Measurements from ENCODE around the gene MEOX2. TPM values are rescaled to one million over a fixed set of nuclear protein-coding genes. Genes with fewer than 3 reads are reported as not detected.

MEOX2 gene
- total and polyA plus RNA-seq, 2 of the 8 experiments (the other 6 are each of a cell fraction or from before 2014, with no cell fraction given) = 0.05 to 0.19 TPM

- Histone ChIP-seq H3K4me2 (ENCODE audit: insufficient read depth in 1 of 2, low read depth in 2 of 2, low read length in 2 of 2) (no peak overlapping the region), H4K91ac (replicated peaks; ENCODE audit: insufficient read length, low read length) (no peak overlapping the region), H2BK5ac (ENCODE audit: low read depth, low read length) (no peak overlapping the region), H3K9ac (replicated peaks in 1 of 4; ENCODE audit: extremely low read depth in 1 of 4, low read depth in 3 of 4, low read length in 3 of 4) (no peak overlapping the region), H3K14ac (ENCODE audit: insufficient read length) (no peak overlapping the region), H4K8ac (ENCODE audit: extremely low read depth, insufficient read depth, low read length) (no peak overlapping the region), H3K4me3 (ENCODE audit: extremely low read depth in 1 of 4, insufficient read depth in 2 of 4, low read depth in 3 of 4, low read length in 4 of 4) (no peak overlapping the region), H2AFZ (ENCODE audit: low read length) (no peak overlapping the region), H3K23ac (ENCODE audit: insufficient read length) (no peak overlapping the region), H3K36me3 (ENCODE audit: control insufficient read depth in 2 of 4, insufficient read depth in 4 of 4, low read length in 3 of 4) (no peaks in the 10 kb centered on the region), H4K20me1 (replicated peaks in 1 of 2; ENCODE audit: control insufficient read depth in 1 of 2, insufficient read depth in 2 of 2, low read length in 2 of 2) (no peaks in the 10 kb centered on the region), H3K18ac (ENCODE audit: extremely low read depth, low read length) (no peak overlapping the region), H2BK20ac (ENCODE audit: low read length) (no peak overlapping the region), H3K4ac (replicated peaks; ENCODE audit: insufficient read length, low read depth, low read length) (no peak overlapping the region), H3K9me3 (ENCODE audit: insufficient read depth in 2 of 2, low read depth in 1 of 2, low read length in 1 of 2) (no peaks in the 10 kb centered on the region), H2BK12ac (ENCODE audit: low read depth, low read length) (no peak overlapping the region), H2BK15ac (ENCODE audit: low read length) (no peak overlapping the region), H3K79me1 (ENCODE audit: low read depth, low read length) (no peaks in the 10 kb centered on the region), H3K4me1 (replicated peaks in 1 of 4; ENCODE audit: control insufficient read depth in 3 of 4, insufficient read depth in 4 of 4, low read length in 3 of 4) (no peaks in the 10 kb centered on the region; a peak in 1 of 7 replicates), H3K27me3 (replicated peaks in 1 of 4; ENCODE audit: control insufficient read depth in 3 of 4, extremely low read depth in 1 of 4, insufficient read depth in 3 of 4, low read length in 3 of 4) (no peaks in the 10 kb centered on the region), H3K23me2 (ENCODE audit: low read depth, low read length) (no peaks in the 10 kb centered on the region), H2BK120ac (replicated peaks; ENCODE audit: low read depth, low read length) (no peak overlapping the region), H3K56ac (replicated peaks; ENCODE audit: insufficient read length, low read depth, low read length) (no peak overlapping the region), H3K27ac (ENCODE audit: low read depth, low read length) (no peak overlapping the region), H2AK5ac (ENCODE audit: low read depth, low read length) (no peak overlapping the region), H3K79me2 (ENCODE audit: control insufficient read depth in 1 of 2, insufficient read depth in 2 of 2, low read length in 2 of 2) (no peaks in the 10 kb centered on the region), H4K5ac (ENCODE audit: insufficient read length, low read depth, low read length) (no peak overlapping the region)
- no peak for DNase-seq (ENCODE audit: low read depth in 1 of 2, low spot score in 2 of 2)
- ChIA-PET POLR2A (ENCODE audit: partially characterized antibody) (no interaction called here), CTCF (ENCODE audit: partially characterized antibody) (interaction anchor here (1.0 to 1.3 kb wide), 2 partner anchors 44 to 495 kb away, joined by 3 to 4 read pairs; no protein-coding TSS in a partner anchor)
- no peak for FAIRE-seq
- WGBS, 2 experiments (ENCODE audit: extremely low coverage in 1 of 2, insufficient coverage in 1 of 2, insufficient read length in 1 of 2, insufficient replicate concordance in 2 of 2, low coverage in 1 of 2, low lambda C conversion rate in 2 of 2, missing lambda C conversion rate in 1 of 2) = 42% methylated on average over 2 of the region's 2 CpGs; no CpG with 5 or more reads in 1 of the 2 experiments
- TF ChIP-seq GABPA (IDR thresholded peaks at IDR 0.05; ENCODE audit: borderline replicate concordance, insufficient read depth, low read length) = no peak
- no peak for TF ChIP-seq ATF3 (IDR thresholded peaks at IDR 0.05; ENCODE audit: insufficient read depth, low read depth, low read length)
- TF ChIP-seq EZH2 (IDR thresholded peaks at IDR 0.05; ENCODE audit: low read depth, low read length, severe bottlenecking) = no peak
These were observed 83.4 kb downstream of the MEOX2 start for GRCh38 chr7:15603124-15603523.

Data from H1 (cell line).